Measurements from ENCODE around the gene STIM1. TPM values are rescaled to one million over a fixed set of nuclear protein-coding genes. Genes with fewer than 3 reads are reported as not detected.
"Not testable (repeated sequence)": the region's sequence is repeated elsewhere in the genome, so short reads cannot be mapped to it uniquely, and the experiment has no call there.

STIM1 gene
- total RNA-seq, 1 experiment from 2014 or later = 9.0 TPM

- H3K9ac ChIP-seq (ENCODE audit: low read length) = no peak overlapping the region
- no peak overlapping the region for H3K4me2 ChIP-seq (ENCODE audit: low read depth, low read length, poor library complexity, severe bottlenecking)
- H3K27me3 ChIP-seq (ENCODE audit: low read length) = no peaks in the 10 kb centered on the region
- H2AFZ ChIP-seq (ENCODE audit: low read length) = no peak overlapping the region
- no peak overlapping the region for H3K4me3 ChIP-seq (ENCODE audit: low read length)
- H3K9me3 ChIP-seq (ENCODE audit: low read length) = no peaks in the 10 kb centered on the region
- no peak for DNase-seq
- H3K9me2 ChIP-seq (replicated peaks; ENCODE audit: insufficient read depth, low read length) = no peaks in the 10 kb centered on the region
- peaks cover 5% of the 10 kb centered on the region; the same call in 1 of the 2 replicates for H3K4me1 ChIP-seq (ENCODE audit: low read length)
- H3K27ac ChIP-seq (ENCODE audit: low read length) = no peak overlapping the region
- H3K36me3 ChIP-seq (ENCODE audit: insufficient read depth, low read length) = no peaks in the 10 kb centered on the region
- H3K79me2 ChIP-seq (ENCODE audit: low read length) = no peaks in the 10 kb centered on the region
- 0 out of 2 replicates have a peak, but pooled peaks cover 9% of the 10 kb centered on the region for H4K20me1 ChIP-seq (ENCODE audit: insufficient read depth, low read depth, low read length)
Observed at GRCh38 chr11:3996651-3997050, 141.2 kb downstream of the STIM1 start.

GRCh38 chr11:4004753-4005152 is 149.3 kb downstream of the STIM1 start:
- H3K79me2 ChIP-seq (ENCODE audit: low read length); H3K4me2 ChIP-seq (ENCODE audit: low read depth, low read length, poor library complexity, severe bottlenecking); H3K9me2 ChIP-seq (replicated peaks; ENCODE audit: insufficient read depth, low read length); H3K9ac ChIP-seq (ENCODE audit: low read length); H3K36me3 ChIP-seq (ENCODE audit: insufficient read depth, low read length); H3K4me3 ChIP-seq (ENCODE audit: low read length); DNase-seq; H2AFZ ChIP-seq (ENCODE audit: low read length); H3K27ac ChIP-seq (ENCODE audit: low read length); H3K9me3 ChIP-seq (ENCODE audit: low read length); H3K27me3 ChIP-seq (ENCODE audit: low read length); H4K20me1 ChIP-seq (ENCODE audit: insufficient read depth, low read depth, low read length); H3K4me1 ChIP-seq (ENCODE audit: low read length): not testable (repeated sequence)

- no peaks in the 10 kb centered on the region for H3K4me1 ChIP-seq (ENCODE audit: low read length)
- H3K79me2 ChIP-seq (ENCODE audit: low read length) = no peaks in the 10 kb centered on the region
- H3K4me2 ChIP-seq (ENCODE audit: low read depth, low read length, poor library complexity, severe bottlenecking) = no peak overlapping the region
- no peaks in the 10 kb centered on the region for H3K27me3 ChIP-seq (ENCODE audit: low read length)
- no peak for DNase-seq
- no peaks in the 10 kb centered on the region for H3K9me3 ChIP-seq (ENCODE audit: low read length)
- H3K36me3 ChIP-seq (ENCODE audit: insufficient read depth, low read length) = no peaks in the 10 kb centered on the region
- no peak overlapping the region for H3K27ac ChIP-seq (ENCODE audit: low read length)
- H4K20me1 ChIP-seq (ENCODE audit: insufficient read depth, low read depth, low read length) = no peaks in the 10 kb centered on the region
- no peak overlapping the region for H3K4me3 ChIP-seq (ENCODE audit: low read length)
- H2AFZ ChIP-seq (ENCODE audit: low read length) = no peak overlapping the region
- no peaks in the 10 kb centered on the region for H3K9me2 ChIP-seq (replicated peaks; ENCODE audit: insufficient read depth, low read length)
- H3K9ac ChIP-seq (ENCODE audit: low read length) = no peak overlapping the region
Observed at GRCh38 chr11:4006946-4007680, 151.6 kb downstream of the STIM1 start.

GRCh38 chr11:4008116-4008515 is 152.7 kb downstream of the STIM1 start:
- no peaks in the 10 kb centered on the region for H3K79me2 ChIP-seq (ENCODE audit: low read length)
- no peak overlapping the region for H3K27ac ChIP-seq (ENCODE audit: low read length)
- no peaks in the 10 kb centered on the region for H3K9me3 ChIP-seq (ENCODE audit: low read length)
- no peak overlapping the region for H3K4me3 ChIP-seq (ENCODE audit: low read length)
- no peaks in the 10 kb centered on the region for H3K36me3 ChIP-seq (ENCODE audit: insufficient read depth, low read length)
- H2AFZ ChIP-seq (ENCODE audit: low read length) = no peak overlapping the region
- no peak overlapping the region for H3K4me2 ChIP-seq (ENCODE audit: low read depth, low read length, poor library complexity, severe bottlenecking)
- H4K20me1 ChIP-seq (ENCODE audit: insufficient read depth, low read depth, low read length) = no peaks in the 10 kb centered on the region
- no peaks in the 10 kb centered on the region for H3K27me3 ChIP-seq (ENCODE audit: low read length)
- no peaks in the 10 kb centered on the region for H3K9me2 ChIP-seq (replicated peaks; ENCODE audit: insufficient read depth, low read length)
- DNase-seq = no peak
- H3K9ac ChIP-seq (ENCODE audit: low read length) = no peak overlapping the region
- no peaks in the 10 kb centered on the region for H3K4me1 ChIP-seq (ENCODE audit: low read length)

- H3K4me1 ChIP-seq (ENCODE audit: low read length); H3K36me3 ChIP-seq (ENCODE audit: insufficient read depth, low read length); H3K9me3 ChIP-seq (ENCODE audit: low read length); H3K9ac ChIP-seq (ENCODE audit: low read length); H3K9me2 ChIP-seq (replicated peaks; ENCODE audit: insufficient read depth, low read length); H4K20me1 ChIP-seq (ENCODE audit: insufficient read depth, low read depth, low read length); DNase-seq; H2AFZ ChIP-seq (ENCODE audit: low read length); H3K27me3 ChIP-seq (ENCODE audit: low read length); H3K27ac ChIP-seq (ENCODE audit: low read length); H3K4me3 ChIP-seq (ENCODE audit: low read length); H3K79me2 ChIP-seq (ENCODE audit: low read length); H3K4me2 ChIP-seq (ENCODE audit: low read depth, low read length, poor library complexity, severe bottlenecking): not testable (repeated sequence)
Observed at GRCh38 chr11:4016602-4017001, 161.1 kb downstream of the STIM1 start.

GRCh38 chr11:4017129-4017528 is 161.7 kb downstream of the STIM1 start:
- Histone ChIP-seq H3K4me3 (ENCODE audit: low read length) (no peak overlapping the region), H3K9ac (ENCODE audit: low read length) (no peak overlapping the region), H3K27ac (ENCODE audit: low read length) (no peak overlapping the region), H3K36me3 (ENCODE audit: insufficient read depth, low read length) (no peaks in the 10 kb centered on the region), H4K20me1 (ENCODE audit: insufficient read depth, low read depth, low read length) (no peaks in the 10 kb centered on the region), H3K9me3 (ENCODE audit: low read length) (no peaks in the 10 kb centered on the region), H3K9me2 (replicated peaks; ENCODE audit: insufficient read depth, low read length) (no peaks in the 10 kb centered on the region), H3K4me1 (ENCODE audit: low read length) (no peaks in the 10 kb centered on the region), H3K4me2 (ENCODE audit: low read depth, low read length, poor library complexity, severe bottlenecking) (no peak overlapping the region), H3K79me2 (ENCODE audit: low read length) (no peaks in the 10 kb centered on the region), H2AFZ (ENCODE audit: low read length) (no peak overlapping the region), H3K27me3 (ENCODE audit: low read length) (no peaks in the 10 kb centered on the region)
- no peak for DNase-seq

- DNase-seq = no peak
- no peak overlapping the region for H2AFZ ChIP-seq (ENCODE audit: low read length)
- no peaks in the 10 kb centered on the region for H3K79me2 ChIP-seq (ENCODE audit: low read length)
- H3K27ac ChIP-seq (ENCODE audit: low read length) = no peak overlapping the region
- no peaks in the 10 kb centered on the region for H3K27me3 ChIP-seq (ENCODE audit: low read length)
- no peaks in the 10 kb centered on the region for H4K20me1 ChIP-seq (ENCODE audit: insufficient read depth, low read depth, low read length)
- H3K4me3 ChIP-seq (ENCODE audit: low read length) = no peak overlapping the region
- H3K9me3 ChIP-seq (ENCODE audit: low read length) = no peaks in the 10 kb centered on the region
- H3K9ac ChIP-seq (ENCODE audit: low read length) = no peak overlapping the region
- H3K36me3 ChIP-seq (ENCODE audit: insufficient read depth, low read length) = no peaks in the 10 kb centered on the region
- H3K9me2 ChIP-seq (replicated peaks; ENCODE audit: insufficient read depth, low read length) = no peaks in the 10 kb centered on the region
- H3K4me1 ChIP-seq (ENCODE audit: low read length) = no peaks in the 10 kb centered on the region
- no peak overlapping the region for H3K4me2 ChIP-seq (ENCODE audit: low read depth, low read length, poor library complexity, severe bottlenecking)
Observed at GRCh38 chr11:4018641-4019040, 163.2 kb downstream of the STIM1 start.

- H3K79me2 ChIP-seq (ENCODE audit: low read length) = no peaks in the 10 kb centered on the region
- no peak overlapping the region for H3K4me2 ChIP-seq (ENCODE audit: low read depth, low read length, poor library complexity, severe bottlenecking)
- no peak overlapping the region for H3K9ac ChIP-seq (ENCODE audit: low read length)
- no peaks in the 10 kb centered on the region for H3K4me1 ChIP-seq (ENCODE audit: low read length)
- H3K9me3 ChIP-seq (ENCODE audit: low read length) = no peaks in the 10 kb centered on the region
- H3K36me3 ChIP-seq (ENCODE audit: insufficient read depth, low read length) = no peaks in the 10 kb centered on the region
- no peak overlapping the region for H2AFZ ChIP-seq (ENCODE audit: low read length)
- DNase-seq = no peak
- no peaks in the 10 kb centered on the region for H4K20me1 ChIP-seq (ENCODE audit: insufficient read depth, low read depth, low read length)
- H3K9me2 ChIP-seq (replicated peaks; ENCODE audit: insufficient read depth, low read length) = no peaks in the 10 kb centered on the region
- no peaks in the 10 kb centered on the region for H3K27me3 ChIP-seq (ENCODE audit: low read length)
- H3K4me3 ChIP-seq (ENCODE audit: low read length) = no peak overlapping the region
- no peak overlapping the region for H3K27ac ChIP-seq (ENCODE audit: low read length)
Observed at GRCh38 chr11:4019891-4020290, 164.4 kb downstream of the STIM1 start.
